Measurements from ENCODE around the gene BNC1.
"Not testable (repeated sequence)": the region's sequence is repeated elsewhere in the genome, so short reads cannot be mapped to it uniquely, and the experiment has no call there.

The BNC1 gene

GRCh38 chr15:83262181-83262580, 22.3 kb downstream of the BNC1 start:
- in situ Hi-C loops (cut with MboI; ENCODE audit: low sequenced_read_pairs), result not testable (repeated sequence)

GRCh38 chr15:83250781-83251180, 33.7 kb downstream of the BNC1 start:
- in situ Hi-C loops (cut with MboI; ENCODE audit: low sequenced_read_pairs), result no loop called here

GRCh38 chr15:83249030-83249343, 35.5 kb downstream of the BNC1 start:
- in situ Hi-C loops (cut with MboI; ENCODE audit: low sequenced_read_pairs), result no loop called here

GRCh38 chr15:83248151-83249029, 36.1 kb downstream of the BNC1 start:
- in situ Hi-C loops (cut with MboI; ENCODE audit: low sequenced_read_pairs), result no loop called here

GRCh38 chr15:83243634-83244033, 40.8 kb downstream of the BNC1 start:
- in situ Hi-C loops (cut with MboI; ENCODE audit: low sequenced_read_pairs), result no loop called here

GRCh38 chr15:83230242-83230641, 54.2 kb downstream of the BNC1 start:
- in situ Hi-C loops (cut with MboI; ENCODE audit: low sequenced_read_pairs), result no loop called here

- in situ Hi-C loops (cut with MboI; ENCODE audit: low sequenced_read_pairs), result no loop called here
Measured at GRCh38 chr15:83225449-83225848, 59.0 kb downstream of the BNC1 start.

GRCh38 chr15:83221781-83222180, 62.7 kb downstream of the BNC1 start:
- in situ Hi-C loops (cut with MboI; ENCODE audit: low sequenced_read_pairs), result not testable (repeated sequence)

- in situ Hi-C loops (cut with MboI; ENCODE audit: low sequenced_read_pairs), result no loop called here
Measured at GRCh38 chr15:83219026-83219425, 65.4 kb downstream of the BNC1 start.

GRCh38 chr15:83215306-83215705, 69.2 kb downstream of the BNC1 start:
- in situ Hi-C loops (cut with MboI; ENCODE audit: low sequenced_read_pairs), result no loop called here

GRCh38 chr15:83210619-83211018, 73.8 kb downstream of the BNC1 start:
- in situ Hi-C loops (cut with MboI; ENCODE audit: low sequenced_read_pairs), result no loop called here

- in situ Hi-C loops (cut with MboI; ENCODE audit: low sequenced_read_pairs), result no loop called here
Measured at GRCh38 chr15:83209333-83209732, 75.1 kb downstream of the BNC1 start.

GRCh38 chr15:83208367-83208661, 76.2 kb downstream of the BNC1 start:
- in situ Hi-C loops (cut with MboI; ENCODE audit: low sequenced_read_pairs), result no loop called here

GRCh38 chr15:83207660-83208366, 76.7 kb downstream of the BNC1 start, which contains the start of gene HDGFL3:
Gene HDGFL3 (minus strand): TSS chr15:83207823. CDS start chr15:83207414, 409 bp downstream.
- in situ Hi-C loops (cut with MboI; ENCODE audit: low sequenced_read_pairs), result no loop called here

GRCh38 chr15:83207009-83207659, 77.3 kb downstream of the BNC1 start:
- in situ Hi-C loops (cut with MboI; ENCODE audit: low sequenced_read_pairs), result no loop called here

- in situ Hi-C loops (cut with MboI; ENCODE audit: low sequenced_read_pairs), result no loop called here
Measured at GRCh38 chr15:83206526-83207008, 77.9 kb downstream of the BNC1 start.

All from HL-60/S4 treated with retinoic acid at 250 ng/mL for 4 days and 3 days (cell line).